NCI-H345 (cell line): ENCODE results near the gene H2BK1.

Source experiments
- DNase-seq: peaks from one replicate; lab custom pipeline; 2025; lab: John Stamatoyannopoulos, UW

The H2BK1 gene

DNA sequence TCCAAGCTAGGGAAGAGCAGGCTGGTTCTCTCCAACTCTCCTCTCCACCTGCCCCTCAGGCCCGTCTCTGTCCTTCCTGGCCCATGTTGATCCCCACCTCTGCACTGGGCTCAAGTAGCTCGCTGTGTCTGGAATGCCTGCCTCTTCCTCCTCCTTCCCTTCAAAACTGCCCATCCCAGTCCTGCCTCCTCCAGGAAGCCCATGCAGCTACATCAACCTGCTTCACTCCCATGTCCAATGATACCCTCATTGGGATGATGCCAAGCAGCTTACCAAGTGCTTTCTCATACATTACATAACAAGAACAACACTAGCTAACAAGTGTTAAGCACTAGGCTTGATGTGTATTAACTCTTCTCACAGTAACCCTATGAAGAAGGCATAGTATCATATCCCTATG lies 31.5 kb downstream of the H2BK1 start:
- no peak for DNase-seq

GRCh38 chr7:151178236-151178635 lies 32.1 kb downstream of the H2BK1 start:
- DNase-seq = no peak

DNA sequence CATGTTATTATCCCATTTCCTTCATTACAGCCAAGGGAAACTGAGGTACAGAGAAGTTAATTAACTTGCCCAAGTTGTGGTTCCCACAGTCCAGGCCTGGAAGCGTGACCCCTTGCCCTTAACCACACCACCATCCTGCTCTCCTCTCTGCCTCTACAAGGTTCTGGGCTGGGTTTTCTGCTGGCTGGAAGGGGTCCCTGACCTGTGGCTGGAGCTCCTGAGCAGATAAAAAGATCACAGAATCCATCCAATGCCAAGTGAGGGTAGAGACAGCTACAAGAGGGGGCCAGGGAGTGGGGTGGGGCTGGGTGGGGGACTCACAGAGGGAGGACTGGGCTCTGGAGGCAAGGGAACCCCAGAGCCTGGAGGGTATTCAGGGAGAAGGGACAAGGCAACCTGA lies 33.0 kb downstream of the H2BK1 start:
- no peak for DNase-seq

- DNase-seq = no peak
Observed at GRCh38 chr7:151176401-151176800, 33.9 kb downstream of the H2BK1 start.

DNA sequence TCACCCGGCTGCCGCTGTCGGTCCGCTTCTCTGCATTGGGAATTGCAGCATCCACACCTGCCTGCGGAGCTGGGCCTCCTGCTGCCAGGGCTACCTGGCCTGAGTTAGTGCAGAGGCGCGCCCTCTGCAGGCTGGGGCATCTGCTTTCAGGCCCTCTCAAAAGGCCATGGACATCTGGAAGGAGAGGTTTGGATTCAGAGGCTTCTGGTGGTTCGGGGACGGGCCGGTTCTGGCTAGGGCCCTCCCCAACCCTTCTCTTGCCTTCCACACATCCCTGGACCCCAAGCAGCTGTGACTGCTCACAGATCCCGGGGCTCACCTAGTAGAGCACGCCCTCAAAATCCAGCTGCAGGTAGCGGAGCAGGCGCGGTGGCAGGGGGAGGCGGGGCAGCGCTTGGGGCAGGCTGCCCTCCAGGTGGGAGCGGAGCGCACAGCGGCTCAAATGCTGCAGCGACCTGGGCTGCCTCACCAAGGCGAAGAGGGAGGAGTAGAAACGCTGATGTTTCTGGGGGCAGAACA lies 34.4 kb downstream of the H2BK1 start:
- no peak for DNase-seq

DNA sequence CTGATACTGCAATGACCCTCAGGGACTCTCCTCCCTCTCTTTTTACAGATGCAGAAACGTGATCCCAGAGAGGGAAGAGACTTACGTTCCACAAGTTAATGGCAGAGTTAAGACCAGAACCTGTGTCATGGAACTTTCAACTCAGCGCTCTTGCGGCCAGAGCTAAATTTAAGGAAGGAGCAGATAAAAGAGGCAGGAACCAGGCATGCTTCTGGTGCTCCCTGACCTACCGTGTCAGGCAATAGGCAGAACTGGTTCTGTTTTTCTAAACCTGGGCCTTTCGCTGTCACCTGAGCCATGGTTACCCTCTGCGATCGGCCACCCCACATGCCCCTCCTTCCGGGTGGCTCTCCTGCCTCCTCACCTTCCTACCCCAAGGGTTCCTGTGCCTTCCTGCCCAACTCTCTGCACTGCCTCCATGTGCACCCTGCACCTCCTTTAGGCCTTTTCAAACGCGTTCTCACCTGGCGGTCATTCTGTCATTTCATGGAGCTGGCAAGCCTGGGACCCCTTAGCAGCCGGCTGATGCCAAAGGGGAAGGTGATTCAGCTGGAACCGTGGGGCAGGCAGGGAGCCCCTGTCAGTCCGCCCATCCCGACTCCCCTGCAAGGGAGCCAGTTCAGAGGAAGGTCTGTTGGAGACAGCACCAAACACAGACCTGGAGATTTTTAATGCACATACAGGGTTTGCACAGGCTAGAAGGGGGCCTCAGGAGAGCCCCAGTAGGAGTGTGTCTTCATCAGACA lies 35.1 kb downstream of the H2BK1 start:
- DNase-seq = no peak

DNA sequence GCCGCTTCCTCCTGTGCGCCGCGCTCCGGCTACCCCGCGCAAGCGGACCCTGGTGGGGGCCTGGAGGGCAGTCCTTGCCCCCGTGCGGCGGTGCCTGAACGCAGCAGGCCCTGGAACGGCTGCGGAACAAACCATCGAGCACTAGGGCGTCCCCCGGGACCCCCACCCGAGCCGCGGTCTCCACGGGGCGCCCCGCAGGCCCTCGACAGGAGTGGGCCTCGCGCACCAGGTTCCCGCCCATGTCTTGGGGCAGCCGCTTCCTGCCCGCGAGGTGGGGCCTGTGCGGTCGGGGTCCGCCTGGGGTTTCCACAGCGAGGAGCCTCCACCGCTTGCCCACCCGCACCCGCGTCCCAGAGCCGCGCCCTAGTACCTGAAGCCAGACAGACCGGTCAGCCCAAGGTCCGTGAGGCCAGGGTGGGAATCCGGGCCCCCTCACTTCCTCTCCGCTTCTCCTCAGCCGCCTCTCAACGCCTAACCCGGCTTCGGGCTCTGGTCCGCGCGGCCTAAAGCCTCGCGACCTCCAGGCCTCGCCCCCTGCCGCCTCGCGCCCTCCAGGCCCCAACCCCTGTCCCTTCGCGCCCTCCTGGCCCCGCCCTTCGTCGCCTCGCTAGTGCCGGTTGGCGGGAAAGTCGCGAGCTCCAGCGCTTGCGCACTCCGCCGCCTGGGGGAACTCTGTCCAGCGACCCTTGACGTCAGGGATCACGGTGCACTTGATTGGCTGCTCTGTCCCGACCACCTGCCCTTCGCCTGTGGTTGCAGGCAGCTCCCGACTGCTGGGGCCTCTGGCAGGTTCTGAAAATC lies 35.8 kb downstream of the H2BK1 start:
- no peak for DNase-seq

DNA sequence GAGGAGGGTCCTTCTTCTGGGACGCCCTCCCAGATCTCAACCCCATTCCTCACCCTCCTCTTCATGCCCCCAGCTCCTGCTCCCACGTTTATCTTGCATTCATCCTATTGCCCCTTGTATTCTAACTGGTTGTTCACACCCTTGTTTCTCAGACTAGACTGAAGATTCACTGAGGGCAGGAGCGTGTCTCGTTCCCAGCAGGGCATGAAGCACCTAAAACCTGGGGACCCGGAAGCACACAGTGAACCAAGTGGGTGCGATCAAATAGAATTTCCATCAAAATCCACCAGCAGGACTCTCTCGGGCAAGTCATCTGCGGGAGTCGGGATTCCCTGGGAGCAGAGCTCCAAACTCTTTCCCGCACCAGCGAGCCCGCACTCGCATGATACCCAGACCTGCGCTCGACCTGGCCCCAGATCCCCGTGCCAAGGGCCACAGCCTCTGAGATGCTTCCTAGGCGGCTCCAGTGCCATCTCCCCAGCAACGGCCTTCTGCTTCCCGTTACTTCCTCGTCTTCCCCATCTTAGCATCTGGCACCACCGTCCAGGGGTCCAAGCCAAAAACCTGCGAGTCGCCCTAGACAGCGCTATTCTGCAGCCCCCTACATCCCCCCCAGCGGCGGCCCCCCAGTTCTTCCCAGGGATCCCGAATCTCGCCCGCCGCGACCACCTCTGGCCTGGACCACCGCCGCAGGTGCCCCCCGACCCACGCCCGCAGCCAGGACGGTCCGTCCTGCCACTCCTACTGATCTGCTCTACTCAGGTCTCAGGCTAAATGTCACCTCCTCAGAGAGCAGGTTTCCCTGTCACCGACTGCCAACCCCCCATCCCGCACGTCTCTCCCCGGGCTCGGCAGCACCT lies 36.7 kb downstream of the H2BK1 start:
- no peak for DNase-seq

- DNase-seq = peak; percentile 64
Observed at GRCh38 chr7:151172273-151173141, 37.8 kb downstream of the H2BK1 start.

- no peak for DNase-seq
Observed at GRCh38 chr7:151168787-151169162, 41.5 kb downstream of the H2BK1 start.

- peak; percentile 19 for DNase-seq
Observed at GRCh38 chr7:151168003-151168786, 42.1 kb downstream of the H2BK1 start.

- peak; percentile 18 for DNase-seq
Observed at GRCh38 chr7:151167197-151167961, 42.9 kb downstream of the H2BK1 start, which contains the start of gene GBX1. Gene GBX1 (minus strand): TSS chr7:151167694. CDS start chr7:151167548, 146 bp downstream.

- no peak for DNase-seq
Observed at GRCh38 chr7:151166629-151167196, 43.6 kb downstream of the H2BK1 start.

DNA sequence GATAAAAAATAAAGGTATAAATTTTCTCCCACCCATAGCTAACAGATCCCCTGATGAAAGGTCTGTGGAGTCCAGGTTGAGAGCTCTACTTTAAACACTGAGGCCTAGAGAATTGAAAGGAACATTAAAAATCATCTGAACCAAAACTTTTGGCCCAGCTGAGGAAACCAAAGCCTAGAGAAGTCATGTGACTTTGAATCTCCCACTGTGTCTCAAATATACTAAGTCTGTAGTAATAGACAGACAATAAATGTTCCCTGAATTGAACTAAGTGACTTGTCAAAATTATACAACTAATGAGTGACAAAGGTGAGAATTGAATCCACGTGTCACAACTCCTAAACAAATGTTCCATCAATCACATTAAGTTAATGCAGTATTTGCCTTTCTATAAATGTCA lies 48.5 kb downstream of the H2BK1 start:
- no peak for DNase-seq
